Activated CD8-positive, alpha-beta T cell treated with anti-CD3 and anti-CD28 coated beads, Interleukin-2, amount 10 ng/mL, durations not matched to agents 7 days and 5 days (primary cell): ENCODE data around the gene PACSIN1. TPM values are rescaled to one million over a fixed set of nuclear protein-coding genes. Genes with fewer than 3 reads are reported as not detected.

Source experiments
- ATAC-seq: fragments of 150-1000 bp; cut with Tn5 transposase; one replicate; pipeline ENCODE4 v1.10.0; 2021; ENCODE audit warnings: moderate library complexity
- CTCF ChIA-PET: fragments of 350-600 bp; sonication (Branson Sonifier 250); formaldehyde crosslinking; loops from one replicate; lab custom pipeline; 2021; ENCODE audit warnings: antibody characterized with exemption; lab: Charles Lee
- POLR2A ChIA-PET: fragments of 350-600 bp; sonication (Branson Sonifier 250); formaldehyde crosslinking; loops from one replicate; lab custom pipeline; 2021; ENCODE audit warnings: antibody characterized with exemption; lab: Charles Lee
- DNase-seq: peaks from one replicate; pipeline ENCODE4 v3.0.0-alpha.2; 2020
- H3K27ac Mint-ChIP-seq: one replicate; pipeline ENCODE4 v1.8.0; 2021; ENCODE audit warnings: mild to moderate bottlenecking, mixed read lengths
- H3K27me3 Mint-ChIP-seq: one replicate; pipeline ENCODE4 v1.8.0; 2021; ENCODE audit warnings: low read depth, mixed read lengths
- H3K36me3 Mint-ChIP-seq: one replicate; pipeline ENCODE4 v1.8.0; 2021; ENCODE audit warnings: low read depth, mixed read lengths
- H3K4me1 Mint-ChIP-seq: one replicate; pipeline ENCODE4 v1.8.0; 2021; ENCODE audit warnings: low read depth, mixed read lengths
- H3K4me3 Mint-ChIP-seq: one replicate; pipeline ENCODE4 v1.8.0; 2021; ENCODE audit warnings: mild to moderate bottlenecking, mixed read lengths
- H3K9me3 Mint-ChIP-seq: one replicate; pipeline ENCODE4 v1.8.0; 2022; ENCODE audit warnings: mixed read lengths; ENCODE audit not compliant: insufficient read depth
- total RNA-seq, 2 experiments: library from RNA; stranded (reverse); gene quantifications; one replicate each; pipeline ENCODE4 v1.2.3, GENCODE V29; 2021

The PACSIN1 gene
- total RNA-seq, 2 experiments from 2014 or later = 1.4 to 1.9 TPM

GRCh38 chr6:34535199-34535598 lies 69.3 kb downstream of the PACSIN1 start:
- Mint-ChIP-seq H3K4me1 (no peaks in the 10 kb centered on the region), H3K4me3 (no peak overlapping the region), H3K27me3 (no peaks in the 10 kb centered on the region), H3K36me3 (no peaks in the 10 kb centered on the region), H3K27ac (no peak overlapping the region), H3K9me3 (no peaks in the 10 kb centered on the region)
- ChIA-PET CTCF (no interaction called here), POLR2A (no interaction called here)
- ATAC-seq (no peak), DNase-seq (no peak)

GRCh38 chr6:34535646-34536045 lies 69.8 kb downstream of the PACSIN1 start:
- no peak overlapping the region for H3K27ac Mint-ChIP-seq
- DNase-seq (no peak), ATAC-seq (no peak)
- H3K9me3 Mint-ChIP-seq = no peaks in the 10 kb centered on the region
- ChIA-PET POLR2A (no interaction called here), CTCF (no interaction called here)
- no peak overlapping the region for H3K4me3 Mint-ChIP-seq
- H3K4me1 Mint-ChIP-seq = no peaks in the 10 kb centered on the region
- H3K36me3 Mint-ChIP-seq = no peaks in the 10 kb centered on the region
- no peaks in the 10 kb centered on the region for H3K27me3 Mint-ChIP-seq

GRCh38 chr6:34536251-34536958 lies 70.5 kb downstream of the PACSIN1 start:
- H3K4me1 Mint-ChIP-seq = no peaks in the 10 kb centered on the region
- DNase-seq (no peak), ATAC-seq (no peak)
- no peak overlapping the region for H3K27ac Mint-ChIP-seq
- ChIA-PET CTCF (no interaction called here), POLR2A (no interaction called here)
- H3K4me3 Mint-ChIP-seq = no peak overlapping the region
- H3K27me3 Mint-ChIP-seq = no peaks in the 10 kb centered on the region
- H3K9me3 Mint-ChIP-seq = no peaks in the 10 kb centered on the region
- no peaks in the 10 kb centered on the region for H3K36me3 Mint-ChIP-seq

- CTCF ChIA-PET = no interaction called here
- Mint-ChIP-seq H3K4me1 (no peaks in the 10 kb centered on the region), H3K36me3 (no peaks in the 10 kb centered on the region), H3K27ac (no peak overlapping the region), H3K9me3 (no peaks in the 10 kb centered on the region), H3K4me3 (no peak overlapping the region), H3K27me3 (no peaks in the 10 kb centered on the region)
- POLR2A ChIA-PET = no interaction called here
- ATAC-seq (no peak), DNase-seq (no peak)
Measured at GRCh38 chr6:34536959-34537848, 71.3 kb downstream of the PACSIN1 start.

- H3K9me3 Mint-ChIP-seq = no peaks in the 10 kb centered on the region
- POLR2A ChIA-PET = no interaction called here
- CTCF ChIA-PET = no interaction called here
Measured at GRCh38 chr6:34537922-34538550, 72.2 kb downstream of the PACSIN1 start.

GRCh38 chr6:34538581-34538980 lies 72.7 kb downstream of the PACSIN1 start:
- CTCF ChIA-PET = no interaction called here
- POLR2A ChIA-PET = no interaction called here
- Mint-ChIP-seq H3K27ac (no peak overlapping the region), H3K9me3 (no peaks in the 10 kb centered on the region), H3K4me1 (no peaks in the 10 kb centered on the region), H3K4me3 (no peak overlapping the region), H3K36me3 (no peaks in the 10 kb centered on the region), H3K27me3 (no peaks in the 10 kb centered on the region)
- DNase-seq (no peak), ATAC-seq (no peak)

More at GRCh38 chr6:34537922-34538550, 72.2 kb downstream of the PACSIN1 start:
- H3K27me3 Mint-ChIP-seq = no peaks in the 10 kb centered on the region
- H3K36me3 Mint-ChIP-seq = no peaks in the 10 kb centered on the region
- DNase-seq (no peak), ATAC-seq (no peak)
- H3K4me3 Mint-ChIP-seq = no peak overlapping the region
- no peak overlapping the region for H3K27ac Mint-ChIP-seq
- H3K4me1 Mint-ChIP-seq = no peaks in the 10 kb centered on the region

GRCh38 chr6:34539181-34539580 lies 73.3 kb downstream of the PACSIN1 start:
- ATAC-seq (no peak), DNase-seq (no peak)
- no peaks in the 10 kb centered on the region for H3K27me3 Mint-ChIP-seq
- CTCF ChIA-PET = no interaction called here
- H3K4me3 Mint-ChIP-seq = no peak overlapping the region
- H3K27ac Mint-ChIP-seq = no peak overlapping the region
- H3K36me3 Mint-ChIP-seq = no peaks in the 10 kb centered on the region
- POLR2A ChIA-PET = no interaction called here
- no peaks in the 10 kb centered on the region for H3K9me3 Mint-ChIP-seq
- H3K4me1 Mint-ChIP-seq = no peaks in the 10 kb centered on the region

GRCh38 chr6:34540222-34540621 lies 74.3 kb downstream of the PACSIN1 start:
- ChIA-PET POLR2A (interaction anchor here (0.7 kb wide), 1 partner anchor 472 kb away, joined by 4 read pairs; no protein-coding TSS in a partner anchor), CTCF (no interaction called here)
- DNase-seq (no peak), ATAC-seq (no peak)
- Mint-ChIP-seq H3K9me3 (no peaks in the 10 kb centered on the region), H3K4me1 (no peaks in the 10 kb centered on the region), H3K4me3 (no peak overlapping the region), H3K27ac (no peak overlapping the region), H3K36me3 (no peaks in the 10 kb centered on the region), H3K27me3 (no peaks in the 10 kb centered on the region)

GRCh38 chr6:34540841-34541240 lies 75.0 kb downstream of the PACSIN1 start:
- ATAC-seq = no peak
- Mint-ChIP-seq H3K4me1 (no peaks in the 10 kb centered on the region), H3K9me3 (no peaks in the 10 kb centered on the region), H3K4me3 (no peak overlapping the region), H3K36me3 (no peaks in the 10 kb centered on the region), H3K27me3 (no peaks in the 10 kb centered on the region), H3K27ac (no peak overlapping the region)
- CTCF ChIA-PET = no interaction called here
- POLR2A ChIA-PET = interaction anchor here (0.7 kb wide), 1 partner anchor 471 kb away, joined by 4 read pairs; no protein-coding TSS in a partner anchor
- DNase-seq = no peak

GRCh38 chr6:34543421-34543820 lies 77.5 kb downstream of the PACSIN1 start:
- Mint-ChIP-seq H3K4me3 (no peak overlapping the region), H3K9me3 (no peaks in the 10 kb centered on the region), H3K36me3 (no peaks in the 10 kb centered on the region), H3K4me1 (no peaks in the 10 kb centered on the region), H3K27me3 (no peaks in the 10 kb centered on the region), H3K27ac (no peak overlapping the region)
- ChIA-PET CTCF (no interaction called here), POLR2A (no interaction called here)
- no peak for ATAC-seq
- DNase-seq = no peak

- H3K27ac Mint-ChIP-seq = no peak overlapping the region
- H3K36me3 Mint-ChIP-seq = no peaks in the 10 kb centered on the region
- H3K9me3 Mint-ChIP-seq = no peaks in the 10 kb centered on the region
- DNase-seq (no peak), ATAC-seq (no peak)
- POLR2A ChIA-PET = no interaction called here
- H3K4me3 Mint-ChIP-seq = no peak overlapping the region
- no peaks in the 10 kb centered on the region for H3K27me3 Mint-ChIP-seq
- CTCF ChIA-PET = interaction anchor here (1.0 kb wide), 1 partner anchor 65 kb away, joined by 3 read pairs; no protein-coding TSS in a partner anchor
- H3K4me1 Mint-ChIP-seq = no peaks in the 10 kb centered on the region
Measured at GRCh38 chr6:34544052-34544604, 78.3 kb downstream of the PACSIN1 start.
